ENCODE data around the gene UBAC1.

UBAC1 gene

GRCh38 chr9:135905380-135906258, 55.6 kb downstream of the UBAC1 start:
- in situ Hi-C loops (cut with HindIII; ENCODE audit: low sequenced_read_pairs), result no loop called here
- H3K4me3 ChIP-seq (ENCODE audit: low read depth, low read length), result peak overlapping the region; percentile 55
- TF ChIP-seq, protein P1, sequence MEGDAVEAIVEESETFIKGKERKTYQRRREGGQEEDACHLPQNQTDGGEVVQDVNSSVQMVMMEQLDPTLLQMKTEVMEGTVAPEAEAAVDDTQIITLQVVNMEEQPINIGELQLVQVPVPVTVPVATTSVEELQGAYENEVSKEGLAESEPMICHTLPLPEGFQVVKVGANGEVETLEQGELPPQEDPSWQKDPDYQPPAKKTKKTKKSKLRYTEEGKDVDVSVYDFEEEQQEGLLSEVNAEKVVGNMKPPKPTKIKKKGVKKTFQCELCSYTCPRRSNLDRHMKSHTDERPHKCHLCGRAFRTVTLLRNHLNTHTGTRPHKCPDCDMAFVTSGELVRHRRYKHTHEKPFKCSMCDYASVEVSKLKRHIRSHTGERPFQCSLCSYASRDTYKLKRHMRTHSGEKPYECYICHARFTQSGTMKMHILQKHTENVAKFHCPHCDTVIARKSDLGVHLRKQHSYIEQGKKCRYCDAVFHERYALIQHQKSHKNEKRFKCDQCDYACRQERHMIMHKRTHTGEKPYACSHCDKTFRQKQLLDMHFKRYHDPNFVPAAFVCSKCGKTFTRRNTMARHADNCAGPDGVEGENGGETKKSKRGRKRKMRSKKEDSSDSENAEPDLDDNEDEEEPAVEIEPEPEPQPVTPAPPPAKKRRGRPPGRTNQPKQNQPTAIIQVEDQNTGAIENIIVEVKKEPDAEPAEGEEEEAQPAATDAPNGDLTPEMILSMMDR (IDR thresholded peaks at IDR 0.05; ENCODE audit: low read depth, low read length), result no peak
- peak; percentile 38 for DNase-seq (ENCODE audit: low read depth, low spot score)

DNA sequence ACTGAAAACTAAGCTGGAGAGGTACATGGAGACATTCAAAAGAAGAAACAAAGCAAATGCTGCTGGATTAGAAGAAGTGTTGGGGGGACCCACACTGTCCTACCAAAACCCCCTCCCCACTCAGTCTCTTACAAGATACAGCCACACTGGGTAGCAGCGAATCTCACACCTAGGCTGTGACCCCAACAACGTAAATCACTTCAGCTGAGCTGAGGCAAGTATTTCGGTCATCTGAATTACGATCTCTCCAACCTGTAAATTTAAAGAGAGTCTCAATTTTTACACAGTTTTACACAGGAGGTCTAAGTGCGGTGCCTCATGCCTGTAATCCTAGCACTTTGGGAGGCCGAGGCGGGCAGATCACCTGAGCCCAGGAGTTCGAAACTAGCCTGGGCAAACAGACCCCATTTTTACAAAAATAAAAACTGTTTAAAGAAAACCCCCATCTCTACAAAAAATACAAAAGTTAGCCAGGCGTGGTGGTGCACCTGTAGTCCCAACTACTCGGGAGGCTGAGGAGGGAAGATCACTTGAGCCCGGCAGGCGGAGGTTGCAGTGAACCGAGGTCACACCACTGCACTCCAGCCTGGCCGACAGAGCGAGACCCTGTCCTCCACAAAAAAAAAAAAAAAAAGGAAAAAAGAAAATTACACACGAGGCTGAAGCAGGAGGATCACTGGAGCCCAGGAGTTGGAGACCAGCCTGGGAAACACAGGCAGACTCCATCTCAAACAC, 57.2 kb downstream of the UBAC1 start:
- in situ Hi-C loops (cut with HindIII; ENCODE audit: low sequenced_read_pairs), result no loop called here
- TF ChIP-seq, protein P1 (IDR thresholded peaks at IDR 0.05; ENCODE audit: low read depth, low read length), result no peak
- DNase-seq (ENCODE audit: low read depth, low spot score), result no peak
- H3K4me3 ChIP-seq (ENCODE audit: low read depth, low read length), result no peak overlapping the region

DNA sequence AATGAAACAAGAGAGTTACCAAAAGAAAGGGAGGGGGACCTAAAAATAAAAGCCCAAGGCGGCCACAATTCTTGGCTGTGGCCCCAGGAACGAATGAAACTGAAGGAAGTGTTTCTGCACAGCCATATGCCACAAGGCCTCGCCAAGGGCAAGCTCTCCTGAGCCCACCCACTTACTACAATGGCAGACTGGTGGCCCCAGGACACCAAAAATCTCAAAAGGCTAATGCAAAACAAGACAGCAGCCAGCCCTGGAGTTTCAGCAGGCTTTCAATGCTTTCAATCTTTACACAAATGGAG, 57.9 kb downstream of the UBAC1 start:
- H3K4me3 ChIP-seq (ENCODE audit: low read depth, low read length), result no peak overlapping the region
- in situ Hi-C loops (cut with HindIII; ENCODE audit: low sequenced_read_pairs), result no loop called here
- DNase-seq (ENCODE audit: low read depth, low spot score), result no peak
- TF ChIP-seq, protein P1 (IDR thresholded peaks at IDR 0.05; ENCODE audit: low read depth, low read length), result no peak

- no peak overlapping the region for H3K4me3 ChIP-seq (ENCODE audit: low read depth, low read length)
- in situ Hi-C loops (cut with HindIII; ENCODE audit: low sequenced_read_pairs), result no loop called here
- TF ChIP-seq, protein P1 (IDR thresholded peaks at IDR 0.05; ENCODE audit: low read depth, low read length), result no peak
- no peak for DNase-seq (ENCODE audit: low read depth, low spot score)
These were observed 58.4 kb downstream of the UBAC1 start for GRCh38 chr9:135902655-135903357.

DNA sequence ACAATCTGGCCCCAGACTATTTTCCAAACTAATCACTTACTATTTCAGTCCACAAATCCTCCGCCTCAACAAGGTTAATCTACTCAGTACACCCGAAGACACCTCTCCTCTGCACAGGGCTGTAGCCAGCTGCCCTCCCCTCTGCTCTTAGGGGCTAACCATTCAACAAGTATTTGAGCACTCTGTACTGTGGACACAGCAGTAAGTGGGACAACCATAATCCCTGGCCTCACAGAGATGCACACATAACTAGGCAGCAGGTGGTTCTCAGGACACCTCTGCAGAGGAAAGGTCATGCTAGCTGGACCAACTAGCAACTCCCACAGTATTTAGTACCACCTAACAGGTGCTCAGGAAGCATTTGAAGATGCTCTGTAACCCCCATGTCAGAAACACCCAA, 59.3 kb downstream of the UBAC1 start:
- DNase-seq (ENCODE audit: low read depth, low spot score), result no peak
- no peak overlapping the region for H3K4me3 ChIP-seq (ENCODE audit: low read depth, low read length)
- TF ChIP-seq, protein P1 (IDR thresholded peaks at IDR 0.05; ENCODE audit: low read depth, low read length), result no peak
- in situ Hi-C loops (cut with HindIII; ENCODE audit: low sequenced_read_pairs), result no loop called here

DNA sequence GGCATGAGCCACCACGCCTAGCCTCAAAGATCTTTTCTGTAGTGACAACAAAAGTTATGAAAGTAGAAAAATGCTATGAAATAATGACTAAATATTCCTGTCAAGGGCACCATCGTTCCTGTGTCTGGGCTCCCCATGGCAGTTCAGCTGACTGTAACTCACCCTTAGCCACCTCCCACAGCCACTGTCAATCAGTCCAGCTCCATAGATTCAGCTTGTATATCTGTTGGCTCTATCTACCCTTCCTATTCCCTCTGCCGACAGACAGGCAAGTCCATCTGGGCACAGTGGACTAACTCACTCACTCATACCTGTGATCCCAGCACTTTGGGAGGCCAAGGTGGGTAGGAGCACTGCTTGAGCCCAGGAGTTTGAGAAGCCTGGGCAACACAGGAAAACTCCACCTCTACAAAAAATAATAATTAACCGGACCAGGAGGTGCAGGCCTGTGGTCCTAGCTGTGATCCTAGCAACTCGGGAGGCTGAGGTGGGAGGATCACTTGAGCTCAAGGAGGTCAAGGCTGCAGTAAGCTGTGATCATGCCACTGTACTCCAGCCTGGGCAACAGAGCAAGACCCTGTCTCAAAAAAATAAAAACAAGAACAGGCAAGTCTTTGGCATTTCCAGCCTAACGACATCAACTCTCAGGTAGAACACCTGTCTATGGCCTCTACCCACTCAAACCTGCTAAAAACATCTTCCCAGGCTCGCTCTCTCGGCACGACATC, 60.0 kb downstream of the UBAC1 start:
- in situ Hi-C loops (cut with HindIII; ENCODE audit: low sequenced_read_pairs), result no loop called here
- no peak overlapping the region for H3K4me3 ChIP-seq (ENCODE audit: low read depth, low read length)
- no peak for DNase-seq (ENCODE audit: low read depth, low spot score)

More for the DNA sequence above, 60.0 kb downstream of the UBAC1 start:
- TF ChIP-seq, protein P1 (IDR thresholded peaks at IDR 0.05; ENCODE audit: low read depth, low read length), result no peak
